Posterior cingulate gyrus (tissue), 11 donors: ENCODE data around the gene SMARCD1.

Experiments used
- DNase-seq, 10 donors: peaks; one replicate each; pipeline versions ENCODE4 v3.0.0 to v3.0.0-alpha.2; 2020 to 2021; ENCODE audit warnings: mixed read lengths in 3 of 10
- intact Hi-C: fragments of 100-400 bp; cut with DNase I; formaldehyde crosslinking; loops from one replicate; pipeline ENCODE4 v1.15.1; 2023

SMARCD1 gene

DNA sequence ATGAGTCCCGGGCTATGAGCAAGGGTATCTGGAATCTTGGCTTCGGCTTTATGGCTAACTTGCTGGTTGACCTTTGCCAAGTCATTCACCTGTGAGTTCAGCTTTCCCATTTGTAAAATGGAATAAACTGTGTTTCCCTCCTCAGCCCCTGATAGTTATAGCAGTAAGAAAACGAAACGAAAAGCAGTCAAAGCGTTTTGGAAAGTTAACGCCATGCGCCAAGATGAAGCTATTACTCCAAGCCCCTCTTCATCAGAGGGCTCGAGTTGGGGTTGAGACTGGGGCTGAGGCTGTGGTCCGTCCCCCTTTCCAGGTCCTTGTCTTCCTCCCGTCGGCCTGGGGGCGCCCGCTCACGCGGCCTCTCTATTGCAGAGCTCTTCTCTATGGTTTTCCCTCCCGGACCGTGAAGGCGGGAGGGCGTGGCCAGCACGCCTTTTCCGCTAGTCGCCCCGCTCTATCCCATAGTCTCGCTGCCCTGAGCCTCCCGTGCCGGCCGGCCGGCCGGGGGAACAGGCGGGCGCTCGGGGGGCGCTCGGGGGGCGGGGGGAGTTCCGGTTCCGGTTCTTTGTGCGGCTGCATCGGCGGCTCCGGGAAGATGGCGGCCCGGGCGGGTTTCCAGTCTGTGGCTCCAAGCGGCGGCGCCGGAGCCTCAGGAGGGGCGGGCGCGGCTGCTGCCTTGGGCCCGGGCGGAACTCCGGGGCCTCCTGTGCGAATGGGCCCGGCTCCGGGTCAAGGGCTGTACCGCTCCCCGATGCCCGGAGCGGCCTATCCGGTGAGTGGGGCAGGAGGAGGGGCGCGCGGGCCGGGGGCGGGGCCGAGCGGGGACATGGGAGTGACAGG is at the start of gene SMARCD1:
TSS of gene SMARCD1 (plus strand) at position 568 of the 840 bp plus-strand sequence. CDS start at position 596, 28 bp downstream.
- intact Hi-C loops: loop anchor here (1.0 to 2.0 kb wide), 2 partner anchors 28 to 82 kb away; partner anchors contain the start of genes CERS5 and COX14
- DNase-seq: peak; percentile 85 to 99 (median 94)

DNA sequence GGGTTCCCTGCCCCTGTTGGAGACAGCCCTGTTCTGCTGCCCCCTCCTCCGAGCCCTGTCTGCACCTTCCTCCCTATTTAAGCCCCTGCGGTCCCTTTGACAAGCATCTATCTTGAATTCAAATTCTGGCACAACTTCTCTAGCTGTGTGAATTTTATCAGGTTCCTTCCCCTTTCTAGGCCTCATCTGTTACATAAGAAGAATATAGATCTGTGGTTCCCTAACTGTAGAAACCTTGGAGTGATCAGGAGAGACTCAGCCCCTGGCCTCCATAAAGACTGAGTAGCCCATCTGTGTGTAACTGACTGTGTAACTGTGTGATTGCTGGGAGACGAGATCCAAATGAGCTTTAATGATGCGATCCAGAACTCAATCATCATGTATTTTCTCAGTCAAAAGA is 46.8 kb upstream of the SMARCD1 start:
- intact Hi-C loops: no loop called here
- no peak for DNase-seq

DNA sequence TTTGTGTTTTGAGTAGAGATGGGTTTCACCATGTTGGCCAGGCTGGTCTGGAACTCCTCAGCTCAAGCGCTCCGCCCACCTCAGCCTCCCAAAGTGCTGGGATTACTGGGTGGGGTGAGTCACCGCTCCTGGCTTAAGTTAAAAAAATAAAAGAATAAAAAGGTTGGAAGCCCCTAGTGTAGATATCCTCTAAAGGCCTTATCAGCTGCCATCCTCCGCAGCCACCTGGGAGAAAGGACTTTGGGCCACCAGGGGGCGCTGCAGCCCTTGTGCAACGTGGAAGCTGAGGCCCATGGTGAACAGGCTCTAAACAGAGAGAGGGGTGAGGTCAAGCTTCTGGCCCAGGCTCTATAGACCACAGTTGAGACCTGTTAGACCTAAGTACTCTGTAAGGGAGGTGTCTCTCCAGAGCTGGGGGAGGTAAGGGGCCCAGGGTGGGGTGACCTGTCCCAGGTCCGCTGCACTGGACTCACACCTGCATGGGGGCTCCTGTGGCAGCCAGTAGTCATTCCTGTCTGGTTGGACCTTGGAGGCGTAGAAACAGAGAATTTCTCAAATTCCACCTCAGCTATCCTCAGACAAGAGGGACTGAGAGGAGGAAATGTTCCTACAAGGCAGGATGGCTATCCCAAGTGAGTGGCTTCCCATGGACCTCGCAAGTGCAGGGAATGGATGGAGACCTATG is 45.8 kb upstream of the SMARCD1 start:
- intact Hi-C loops: loop anchor here (1.0 kb wide), 2 partner anchors 17 to 31 kb away; no protein-coding TSS in a partner anchor
- DNase-seq: peak; percentile 66 to 97 (median 88)

DNA sequence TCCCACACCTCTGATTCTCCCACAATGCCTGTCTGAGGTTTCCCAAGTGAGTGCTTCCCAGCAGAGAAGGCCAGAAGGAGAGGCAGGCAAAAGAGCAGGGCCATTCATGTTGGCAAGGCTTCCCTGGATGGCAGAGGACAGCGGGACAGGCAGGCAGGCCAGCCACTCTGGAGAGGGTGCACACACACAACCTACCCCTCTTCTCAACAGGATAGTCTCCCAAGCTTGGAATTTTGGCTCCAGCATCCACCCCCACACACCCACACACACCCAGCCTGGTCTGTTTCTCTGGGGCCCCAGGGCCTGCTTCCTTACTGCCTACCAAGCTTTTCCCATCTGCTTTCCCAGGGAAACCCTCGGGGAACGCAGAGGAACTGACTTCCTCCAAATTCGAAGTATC is 44.5 kb upstream of the SMARCD1 start:
- intact Hi-C loops: no loop called here
- DNase-seq: peak in 1 of 10 donors; percentile 28

DNA sequence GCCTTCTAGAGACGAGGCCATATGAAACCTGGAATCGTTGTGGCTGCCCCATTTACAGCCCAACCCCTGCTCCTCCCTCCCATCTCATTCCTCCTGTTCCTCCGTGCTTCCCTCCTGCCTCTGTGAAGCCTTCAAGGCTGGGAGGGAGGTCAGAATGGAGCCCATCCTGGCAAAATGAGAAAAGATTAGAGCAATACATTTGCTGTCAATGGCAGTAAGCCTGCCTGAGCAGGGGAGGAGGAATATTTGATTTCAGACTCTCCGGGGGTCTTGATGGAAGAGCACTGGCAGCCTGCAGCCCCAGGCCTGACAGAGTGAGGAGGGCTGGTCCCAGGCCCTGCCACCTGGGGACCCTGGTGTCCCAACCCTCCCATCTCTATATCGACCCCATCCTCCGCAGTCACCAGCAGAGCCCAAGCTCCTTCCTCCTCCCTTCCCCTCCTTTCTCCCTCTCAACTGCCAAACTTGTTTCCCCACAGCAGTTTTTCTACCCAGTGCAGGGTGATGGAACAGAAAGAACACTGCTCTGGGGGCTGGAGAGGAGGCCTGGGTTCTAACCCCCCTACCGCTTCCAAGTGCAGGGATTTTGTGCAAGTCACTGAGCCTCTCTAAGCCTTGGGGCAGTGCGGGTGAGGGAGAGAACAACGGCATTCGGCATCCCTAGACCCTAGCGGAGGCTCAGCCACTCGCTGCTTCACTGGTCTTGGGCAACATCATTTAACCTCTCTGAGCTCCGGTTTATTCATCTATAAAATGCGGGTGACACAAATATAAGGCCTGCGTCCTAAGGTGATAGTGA is 43.9 kb upstream of the SMARCD1 start:
- intact Hi-C loops: no loop called here
- DNase-seq: no peak

DNA sequence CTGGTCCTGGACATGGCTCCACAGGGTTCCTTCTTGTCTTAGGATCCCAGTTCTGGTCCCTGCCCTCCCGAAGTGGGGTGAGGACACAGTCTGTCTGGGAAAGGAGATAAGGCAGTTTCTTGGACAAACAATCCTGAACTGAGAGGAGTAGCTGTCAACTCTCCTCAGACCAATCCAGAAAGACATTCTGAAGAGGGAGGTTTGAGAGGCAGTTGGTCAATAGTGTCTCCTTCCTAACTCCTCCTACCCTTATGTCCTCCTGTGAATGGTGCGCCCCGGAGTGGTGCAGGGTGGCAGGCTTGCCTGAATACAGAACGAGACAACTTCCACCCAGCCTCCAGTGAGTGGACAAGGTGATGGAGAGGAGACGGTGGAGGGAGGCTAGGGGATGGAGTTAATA is 43.2 kb upstream of the SMARCD1 start:
- no peak for DNase-seq
- intact Hi-C loops: no loop called here

DNA sequence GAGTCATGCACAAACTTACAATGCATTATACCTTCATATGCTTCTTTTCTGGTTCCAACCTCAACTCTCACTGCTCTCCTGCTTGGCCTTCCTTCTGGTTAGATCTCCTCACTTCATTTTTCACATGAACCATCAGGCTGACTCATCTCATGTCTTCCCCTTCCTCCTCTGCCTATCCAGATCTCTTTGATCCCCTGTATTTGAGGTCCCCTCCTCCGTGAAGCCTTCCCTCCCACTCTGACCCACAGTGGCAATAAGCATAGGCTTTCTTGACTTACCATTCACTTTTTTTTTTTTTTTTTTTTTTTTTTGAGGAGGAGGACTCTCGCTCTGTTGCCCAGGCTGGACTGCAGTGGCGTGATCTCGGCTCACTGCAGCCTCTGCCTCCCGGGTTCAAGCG is 42.4 kb upstream of the SMARCD1 start:
- no peak for DNase-seq

DNA sequence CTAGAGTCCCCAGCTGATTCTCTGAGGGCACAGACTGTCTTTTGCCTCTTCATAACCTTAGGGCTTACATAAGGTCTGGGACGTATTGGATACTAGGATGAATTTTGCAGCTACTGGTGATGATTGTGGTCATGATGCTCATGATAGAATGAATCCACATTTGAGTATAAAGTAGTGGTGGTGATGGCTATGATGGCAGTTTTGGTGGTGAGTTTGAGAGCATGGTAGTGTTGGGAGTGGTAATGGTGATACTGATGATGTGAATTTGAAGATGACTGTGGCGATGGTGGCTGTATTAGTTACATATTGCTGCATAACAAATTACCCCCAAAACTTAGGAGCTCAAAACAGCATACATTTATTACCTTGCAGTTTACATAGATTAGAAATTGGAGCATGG is 41.8 kb upstream of the SMARCD1 start:
- intact Hi-C loops: no loop called here
- no peak for DNase-seq

More for the DNA sequence above, 42.4 kb upstream of the SMARCD1 start:
- intact Hi-C loops: no loop called here

DNA sequence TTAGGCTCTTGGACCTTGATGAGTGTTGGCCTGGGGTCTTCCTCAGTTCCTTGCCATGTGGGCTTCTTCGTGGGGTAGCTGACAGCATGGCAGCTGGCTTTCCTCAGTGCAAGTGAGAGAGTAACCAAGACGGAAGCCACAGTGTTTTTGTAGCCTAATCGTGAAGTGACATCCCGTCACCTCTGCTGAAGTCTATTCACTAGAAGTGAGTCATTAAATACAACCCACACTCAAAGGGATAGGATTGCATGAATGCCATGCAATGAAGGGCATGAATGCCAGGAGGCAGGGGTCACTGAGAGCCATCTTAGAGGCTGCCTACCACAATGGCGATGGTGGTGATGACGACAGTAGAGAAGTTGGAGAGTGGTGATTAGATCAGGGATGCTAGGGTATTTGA is 41.3 kb upstream of the SMARCD1 start:
- no peak for DNase-seq
- intact Hi-C loops: no loop called here

DNA sequence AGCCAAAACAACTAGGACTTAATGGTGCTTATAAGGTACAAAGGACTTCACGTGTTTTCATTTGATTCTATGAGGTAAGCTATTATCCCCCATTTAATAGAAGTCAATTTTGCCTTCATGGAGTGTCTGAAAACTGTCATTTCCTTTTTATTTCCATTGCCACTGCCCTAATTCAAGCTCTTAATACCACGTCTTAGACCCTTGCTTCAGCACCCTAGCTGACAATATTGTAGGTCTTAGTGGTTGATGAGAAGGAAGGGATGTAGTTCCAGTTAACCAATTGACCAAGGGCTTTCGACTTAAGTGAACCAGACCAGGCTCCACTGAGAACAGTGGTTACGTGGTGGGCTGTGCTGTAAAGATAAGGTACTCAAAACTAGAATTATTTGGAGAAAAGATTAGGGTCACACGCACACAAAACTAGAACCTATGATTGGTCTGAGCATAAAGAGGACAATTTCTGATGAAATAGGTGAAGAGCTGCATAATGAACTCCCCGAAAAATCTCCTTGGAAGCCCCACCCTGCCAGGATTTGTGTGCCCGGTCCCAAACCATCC is 37.4 kb upstream of the SMARCD1 start:
- intact Hi-C loops: no loop called here
- peak in 1 of 10 donors; percentile 7 for DNase-seq

DNA sequence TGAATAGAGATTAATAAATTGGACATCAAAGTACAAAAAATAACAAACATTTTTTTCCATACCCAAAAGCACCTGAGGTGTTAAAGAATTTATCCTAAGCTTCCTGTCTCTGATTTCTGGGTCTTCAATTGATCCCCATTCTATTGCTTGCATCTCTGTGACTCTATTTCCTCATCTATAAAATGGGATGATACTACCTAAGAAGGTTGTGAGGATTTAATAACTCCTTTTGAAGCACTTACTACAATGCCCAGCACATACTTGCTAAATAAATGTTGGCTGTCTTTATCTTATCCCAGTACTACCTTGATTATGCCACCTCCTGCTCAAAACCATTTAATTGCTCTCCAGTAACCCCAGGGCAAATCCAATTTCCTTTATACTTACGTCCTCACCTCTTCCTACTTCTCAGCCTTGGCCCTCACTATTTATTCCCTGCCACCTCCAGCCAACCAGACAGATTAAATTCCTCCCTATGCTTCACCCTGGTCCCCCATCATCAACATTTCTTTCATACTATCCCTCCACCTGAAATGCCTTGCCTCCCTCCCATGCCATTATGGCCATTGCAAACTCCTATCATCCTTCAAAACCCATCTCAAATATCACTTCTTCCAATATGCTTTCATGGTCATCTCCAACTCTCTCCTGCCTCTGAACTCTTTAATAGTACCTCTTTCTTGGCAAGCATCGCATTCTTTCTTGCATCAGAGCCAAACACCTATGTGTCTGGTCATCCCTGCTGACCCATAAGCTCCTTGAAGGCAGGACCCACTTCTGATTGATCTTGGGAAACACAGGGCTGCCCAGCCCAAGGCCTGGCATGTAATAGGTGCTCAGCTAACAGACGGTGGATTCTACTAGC is 35.7 kb upstream of the SMARCD1 start:
- intact Hi-C loops: no loop called here
- peak in 1 of 10 donors; percentile 1 for DNase-seq

DNA sequence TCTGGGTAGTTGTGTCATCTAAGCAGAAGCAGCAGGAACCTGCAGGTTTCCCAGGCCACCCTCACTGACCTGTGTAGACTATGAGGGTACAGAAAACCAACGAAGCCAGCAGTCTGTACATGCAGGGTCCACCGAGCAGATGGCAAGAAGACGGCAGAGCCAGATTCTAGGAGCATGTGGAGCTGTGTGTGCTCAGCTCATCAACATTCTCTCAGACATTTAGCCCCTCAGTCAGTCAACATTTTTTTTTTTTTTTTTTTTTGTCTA is 35.1 kb upstream of the SMARCD1 start:
- intact Hi-C loops: no loop called here
- DNase-seq: peak in 2 of 10 donors; percentile 24 to 55

DNA sequence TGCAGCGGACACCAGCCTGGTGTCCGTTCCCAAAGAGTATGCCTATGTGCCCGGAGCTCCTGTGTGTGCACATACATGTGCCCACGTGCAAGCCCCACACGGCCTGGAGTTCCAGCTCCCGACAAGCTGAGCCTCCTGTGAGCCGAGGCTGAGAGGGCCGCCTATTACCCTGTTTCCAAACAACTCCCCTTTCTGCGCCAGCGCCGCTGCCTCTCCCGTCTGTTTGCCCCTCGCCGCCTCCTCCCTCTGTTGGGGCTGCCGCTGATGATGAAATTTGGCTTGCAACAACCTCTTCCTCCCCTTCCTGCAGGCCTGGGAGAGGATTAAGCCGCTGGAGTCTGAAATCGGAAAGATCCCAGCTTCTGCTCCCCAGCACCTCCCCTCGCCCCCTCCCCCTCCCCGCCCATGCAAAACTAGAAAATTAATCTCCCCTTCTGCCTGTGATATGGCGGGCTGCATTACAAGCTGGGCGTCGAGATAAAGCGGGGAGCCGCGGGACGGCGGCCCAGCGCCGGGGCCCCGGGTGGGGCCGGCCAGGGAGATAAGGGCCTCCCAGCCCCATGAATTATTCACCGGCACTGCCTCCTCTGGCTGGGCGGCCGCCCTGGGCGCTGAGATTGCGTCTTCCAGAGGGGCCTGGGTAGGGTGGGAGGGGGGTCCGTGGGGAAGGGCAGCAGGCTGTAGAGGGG is 34.6 kb upstream of the SMARCD1 start:
- peak in 5 of 10 donors; percentile 28 to 87 (median 82) for DNase-seq
- intact Hi-C loops: no loop called here

DNA sequence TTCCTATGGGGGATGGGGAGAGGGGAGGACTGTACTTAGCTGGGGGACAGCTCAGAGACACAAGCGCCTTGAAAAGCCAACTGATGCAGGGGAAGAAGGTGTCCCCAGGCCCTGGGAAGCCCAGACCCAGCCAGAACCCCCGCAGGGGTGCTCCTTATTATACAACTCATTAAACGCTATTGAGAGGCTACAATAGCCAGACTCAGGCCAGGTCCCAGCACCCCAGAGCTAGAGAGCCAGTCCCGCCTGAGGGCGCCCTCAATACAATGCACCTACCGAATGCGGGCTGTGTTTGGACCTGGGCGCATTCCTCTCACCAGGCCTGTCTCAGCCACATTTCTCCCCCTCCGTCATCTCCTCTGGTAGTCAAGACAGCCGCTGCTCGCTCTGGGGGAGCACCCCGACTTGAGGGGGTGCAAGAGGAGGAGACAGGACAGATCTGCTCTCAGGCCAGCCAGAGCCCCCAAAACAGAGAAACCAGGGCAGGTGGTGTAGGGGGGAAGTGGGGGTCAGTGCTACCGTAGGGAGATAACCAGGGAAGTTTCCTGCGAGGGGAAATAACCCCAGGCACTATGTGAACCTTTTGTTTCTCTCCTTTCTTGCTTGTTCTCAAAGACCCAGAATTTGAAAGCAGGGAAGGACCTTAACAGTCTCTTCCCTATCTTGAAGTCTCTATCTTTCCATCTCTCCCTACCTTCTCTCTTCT is 33.9 kb upstream of the SMARCD1 start:
- DNase-seq: peak in 2 of 10 donors; percentile 35 to 50
- intact Hi-C loops: no loop called here

DNA sequence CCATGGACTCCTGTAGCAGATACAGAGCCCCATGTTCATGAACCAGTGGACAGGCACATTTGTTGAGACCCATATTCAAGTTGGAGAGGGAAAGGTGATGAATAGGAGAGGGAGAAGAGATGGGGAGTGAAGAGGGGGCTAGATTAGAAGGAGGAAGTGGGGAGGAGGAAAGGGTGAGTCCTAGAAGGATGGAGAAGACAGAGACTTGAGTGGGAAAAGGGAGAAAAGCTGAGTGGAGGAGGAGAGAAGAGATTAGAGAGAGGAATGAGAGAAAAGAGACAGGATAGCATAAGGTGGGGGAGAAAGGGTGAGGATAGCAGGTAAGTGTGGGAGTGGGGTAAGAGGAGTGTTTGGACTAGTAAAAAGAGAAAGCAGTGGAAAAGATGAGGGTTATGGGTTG is 32.6 kb upstream of the SMARCD1 start:
- intact Hi-C loops: no loop called here
- no peak for DNase-seq

DNA sequence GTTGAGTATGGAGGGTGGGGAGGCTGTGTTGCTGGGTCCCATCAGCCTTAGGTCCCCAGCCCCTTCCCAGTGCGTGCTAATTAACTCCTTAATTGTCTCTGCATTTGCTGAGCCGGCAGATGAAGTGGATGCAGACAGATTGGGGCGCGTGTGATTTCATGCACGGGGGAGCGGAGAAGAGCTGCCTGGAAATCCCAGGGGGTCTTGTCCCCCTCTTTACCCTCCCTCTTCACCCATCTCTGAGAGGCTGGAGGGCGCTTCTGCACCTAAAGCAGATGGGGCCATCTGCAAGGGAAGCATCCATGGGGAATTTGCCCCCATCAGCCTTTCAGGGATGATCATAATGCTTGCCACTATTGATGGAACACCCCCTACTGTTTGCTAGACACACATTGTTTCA is 32.2 kb upstream of the SMARCD1 start:
- intact Hi-C loops: no loop called here
- peak in 3 of 10 donors; percentile 23 to 46 (median 25) for DNase-seq

DNA sequence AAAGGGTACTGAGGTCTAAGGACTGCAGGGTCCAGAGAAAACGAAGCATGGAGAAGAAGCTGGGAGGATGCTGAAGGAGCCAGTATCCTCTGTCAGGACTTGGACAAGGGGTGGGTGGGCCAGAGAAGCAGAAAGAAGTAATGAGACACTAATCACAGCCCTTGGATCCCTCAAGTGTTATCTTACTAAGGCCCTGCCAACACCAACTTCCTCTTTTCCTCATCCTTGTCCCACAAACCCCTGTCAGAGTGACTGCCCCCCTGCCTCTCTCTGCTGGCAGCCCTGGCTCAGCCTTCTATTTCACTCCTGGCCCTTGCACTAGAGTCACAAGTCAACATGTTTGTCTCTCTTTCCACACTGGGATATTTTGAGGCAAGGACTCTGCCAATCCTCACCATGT is 31.6 kb upstream of the SMARCD1 start:
- intact Hi-C loops: no loop called here
- DNase-seq: peak in 3 of 10 donors; percentile 20 to 61 (median 26)
